ENCODE data around the gene WFDC5. TPM values are rescaled to one million over a fixed set of nuclear protein-coding genes. Genes with fewer than 3 reads are reported as not detected.

WFDC5 gene
- total RNA-seq, 1 experiment from 2014 or later, result not detected

DNA sequence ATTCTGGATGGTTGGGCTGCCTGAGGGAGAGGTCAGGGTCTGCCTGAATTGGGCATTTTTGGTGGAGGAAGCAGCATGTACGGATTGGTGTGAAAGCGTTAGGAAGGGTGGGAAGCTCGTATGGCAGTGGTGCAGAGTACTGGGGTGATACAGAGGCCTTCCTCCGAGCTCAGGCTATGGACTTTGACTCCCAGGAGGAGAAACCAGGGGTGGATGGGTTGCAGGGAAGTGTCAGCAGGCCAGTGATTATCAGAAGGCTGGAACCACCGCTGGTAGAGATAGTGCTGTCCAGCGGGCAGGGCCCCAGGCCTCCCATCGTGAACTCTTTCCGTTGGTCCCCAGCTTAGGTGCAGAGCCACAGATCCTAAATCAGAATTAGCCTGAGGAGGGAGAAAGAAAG is 5.3 kb downstream of the WFDC5 start:
- 0 out of 2 replicates have a peak, but pooled peaks cover 3% of the 10 kb centered on the region for H3K4me1 Mint-ChIP-seq
- no peaks in the 10 kb centered on the region; the same call in 1 of the 2 replicates for H3K27me3 Mint-ChIP-seq (ENCODE audit: low read depth)
- H3K9me3 Mint-ChIP-seq, result no peaks in the 10 kb centered on the region
- no peak overlapping the region for H3K27ac Mint-ChIP-seq
- H3K36me3 Mint-ChIP-seq, result no peaks in the 10 kb centered on the region
- DNase-seq (ENCODE audit: low spot score), result no peak
- TF ChIP-seq CBFB (CRISPR knock-in tag; IDR thresholded peaks at IDR 0.05; ENCODE audit: low read depth) (no peak), NFYB (CRISPR knock-in tag; conservative IDR thresholded peaks at IDR 0.05; ENCODE audit: low read depth) (no peak), ZNF423 (CRISPR knock-in tag; IDR thresholded peaks at IDR 0.05) (no peak), SMAD4 (CRISPR knock-in tag; IDR thresholded peaks at IDR 0.05) (no peak), OVOL2 (CRISPR knock-in tag; IDR thresholded peaks at IDR 0.05; ENCODE audit: borderline replicate concordance) (no peak), ZNF232 (CRISPR knock-in tag; IDR thresholded peaks at IDR 0.05) (no peak), MXD4 (CRISPR knock-in tag; IDR thresholded peaks at IDR 0.05; ENCODE audit: borderline replicate concordance) (no peak)
- TF ChIP-seq, protein P1, sequence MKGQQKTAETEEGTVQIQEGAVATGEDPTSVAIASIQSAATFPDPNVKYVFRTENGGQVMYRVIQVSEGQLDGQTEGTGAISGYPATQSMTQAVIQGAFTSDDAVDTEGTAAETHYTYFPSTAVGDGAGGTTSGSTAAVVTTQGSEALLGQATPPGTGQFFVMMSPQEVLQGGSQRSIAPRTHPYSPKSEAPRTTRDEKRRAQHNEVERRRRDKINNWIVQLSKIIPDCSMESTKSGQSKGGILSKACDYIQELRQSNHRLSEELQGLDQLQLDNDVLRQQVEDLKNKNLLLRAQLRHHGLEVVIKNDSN (CRISPR knock-in tag; IDR thresholded peaks at IDR 0.05), result no peak
- TF ChIP-seq, protein P2, sequence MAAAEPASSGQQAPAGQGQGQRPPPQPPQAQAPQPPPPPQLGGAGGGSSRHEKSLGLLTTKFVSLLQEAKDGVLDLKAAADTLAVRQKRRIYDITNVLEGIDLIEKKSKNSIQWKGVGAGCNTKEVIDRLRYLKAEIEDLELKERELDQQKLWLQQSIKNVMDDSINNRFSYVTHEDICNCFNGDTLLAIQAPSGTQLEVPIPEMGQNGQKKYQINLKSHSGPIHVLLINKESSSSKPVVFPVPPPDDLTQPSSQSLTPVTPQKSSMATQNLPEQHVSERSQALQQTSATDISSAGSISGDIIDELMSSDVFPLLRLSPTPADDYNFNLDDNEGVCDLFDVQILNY (CRISPR knock-in tag; IDR thresholded peaks at IDR 0.05), result no peak
- TF ChIP-seq, protein P3, sequence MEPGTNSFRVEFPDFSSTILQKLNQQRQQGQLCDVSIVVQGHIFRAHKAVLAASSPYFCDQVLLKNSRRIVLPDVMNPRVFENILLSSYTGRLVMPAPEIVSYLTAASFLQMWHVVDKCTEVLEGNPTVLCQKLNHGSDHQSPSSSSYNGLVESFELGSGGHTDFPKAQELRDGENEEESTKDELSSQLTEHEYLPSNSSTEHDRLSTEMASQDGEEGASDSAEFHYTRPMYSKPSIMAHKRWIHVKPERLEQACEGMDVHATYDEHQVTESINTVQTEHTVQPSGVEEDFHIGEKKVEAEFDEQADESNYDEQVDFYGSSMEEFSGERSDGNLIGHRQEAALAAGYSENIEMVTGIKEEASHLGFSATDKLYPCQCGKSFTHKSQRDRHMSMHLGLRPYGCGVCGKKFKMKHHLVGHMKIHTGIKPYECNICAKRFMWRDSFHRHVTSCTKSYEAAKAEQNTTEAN (CRISPR knock-in tag; IDR thresholded peaks at IDR 0.05), result no peak
- TF ChIP-seq, protein P4, sequence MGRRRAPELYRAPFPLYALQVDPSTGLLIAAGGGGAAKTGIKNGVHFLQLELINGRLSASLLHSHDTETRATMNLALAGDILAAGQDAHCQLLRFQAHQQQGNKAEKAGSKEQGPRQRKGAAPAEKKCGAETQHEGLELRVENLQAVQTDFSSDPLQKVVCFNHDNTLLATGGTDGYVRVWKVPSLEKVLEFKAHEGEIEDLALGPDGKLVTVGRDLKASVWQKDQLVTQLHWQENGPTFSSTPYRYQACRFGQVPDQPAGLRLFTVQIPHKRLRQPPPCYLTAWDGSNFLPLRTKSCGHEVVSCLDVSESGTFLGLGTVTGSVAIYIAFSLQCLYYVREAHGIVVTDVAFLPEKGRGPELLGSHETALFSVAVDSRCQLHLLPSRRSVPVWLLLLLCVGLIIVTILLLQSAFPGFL (CRISPR knock-in tag; IDR thresholded peaks at IDR 0.05; ENCODE audit: borderline replicate concordance), result no peak
- TF ChIP-seq, protein P5, sequence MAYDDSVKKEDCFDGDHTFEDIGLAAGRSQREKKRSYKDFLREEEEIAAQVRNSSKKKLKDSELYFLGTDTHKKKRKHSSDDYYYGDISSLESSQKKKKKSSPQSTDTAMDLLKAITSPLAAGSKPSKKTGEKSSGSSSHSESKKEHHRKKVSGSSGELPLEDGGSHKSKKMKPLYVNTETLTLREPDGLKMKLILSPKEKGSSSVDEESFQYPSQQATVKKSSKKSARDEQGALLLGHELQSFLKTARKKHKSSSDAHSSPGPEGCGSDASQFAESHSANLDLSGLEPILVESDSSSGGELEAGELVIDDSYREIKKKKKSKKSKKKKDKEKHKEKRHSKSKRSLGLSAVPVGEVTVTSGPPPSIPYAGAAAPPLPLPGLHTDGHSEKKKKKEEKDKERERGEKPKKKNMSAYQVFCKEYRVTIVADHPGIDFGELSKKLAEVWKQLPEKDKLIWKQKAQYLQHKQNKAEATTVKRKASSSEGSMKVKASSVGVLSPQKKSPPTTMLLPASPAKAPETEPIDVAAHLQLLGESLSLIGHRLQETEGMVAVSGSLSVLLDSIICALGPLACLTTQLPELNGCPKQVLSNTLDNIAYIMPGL (CRISPR knock-in tag; IDR thresholded peaks at IDR 0.05), result no peak
- TF ChIP-seq, protein P6, sequence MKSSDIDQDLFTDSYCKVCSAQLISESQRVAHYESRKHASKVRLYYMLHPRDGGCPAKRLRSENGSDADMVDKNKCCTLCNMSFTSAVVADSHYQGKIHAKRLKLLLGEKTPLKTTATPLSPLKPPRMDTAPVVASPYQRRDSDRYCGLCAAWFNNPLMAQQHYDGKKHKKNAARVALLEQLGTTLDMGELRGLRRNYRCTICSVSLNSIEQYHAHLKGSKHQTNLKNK (CRISPR knock-in tag; IDR thresholded peaks at IDR 0.05), result no peak
- TF ChIP-seq, protein P7, sequence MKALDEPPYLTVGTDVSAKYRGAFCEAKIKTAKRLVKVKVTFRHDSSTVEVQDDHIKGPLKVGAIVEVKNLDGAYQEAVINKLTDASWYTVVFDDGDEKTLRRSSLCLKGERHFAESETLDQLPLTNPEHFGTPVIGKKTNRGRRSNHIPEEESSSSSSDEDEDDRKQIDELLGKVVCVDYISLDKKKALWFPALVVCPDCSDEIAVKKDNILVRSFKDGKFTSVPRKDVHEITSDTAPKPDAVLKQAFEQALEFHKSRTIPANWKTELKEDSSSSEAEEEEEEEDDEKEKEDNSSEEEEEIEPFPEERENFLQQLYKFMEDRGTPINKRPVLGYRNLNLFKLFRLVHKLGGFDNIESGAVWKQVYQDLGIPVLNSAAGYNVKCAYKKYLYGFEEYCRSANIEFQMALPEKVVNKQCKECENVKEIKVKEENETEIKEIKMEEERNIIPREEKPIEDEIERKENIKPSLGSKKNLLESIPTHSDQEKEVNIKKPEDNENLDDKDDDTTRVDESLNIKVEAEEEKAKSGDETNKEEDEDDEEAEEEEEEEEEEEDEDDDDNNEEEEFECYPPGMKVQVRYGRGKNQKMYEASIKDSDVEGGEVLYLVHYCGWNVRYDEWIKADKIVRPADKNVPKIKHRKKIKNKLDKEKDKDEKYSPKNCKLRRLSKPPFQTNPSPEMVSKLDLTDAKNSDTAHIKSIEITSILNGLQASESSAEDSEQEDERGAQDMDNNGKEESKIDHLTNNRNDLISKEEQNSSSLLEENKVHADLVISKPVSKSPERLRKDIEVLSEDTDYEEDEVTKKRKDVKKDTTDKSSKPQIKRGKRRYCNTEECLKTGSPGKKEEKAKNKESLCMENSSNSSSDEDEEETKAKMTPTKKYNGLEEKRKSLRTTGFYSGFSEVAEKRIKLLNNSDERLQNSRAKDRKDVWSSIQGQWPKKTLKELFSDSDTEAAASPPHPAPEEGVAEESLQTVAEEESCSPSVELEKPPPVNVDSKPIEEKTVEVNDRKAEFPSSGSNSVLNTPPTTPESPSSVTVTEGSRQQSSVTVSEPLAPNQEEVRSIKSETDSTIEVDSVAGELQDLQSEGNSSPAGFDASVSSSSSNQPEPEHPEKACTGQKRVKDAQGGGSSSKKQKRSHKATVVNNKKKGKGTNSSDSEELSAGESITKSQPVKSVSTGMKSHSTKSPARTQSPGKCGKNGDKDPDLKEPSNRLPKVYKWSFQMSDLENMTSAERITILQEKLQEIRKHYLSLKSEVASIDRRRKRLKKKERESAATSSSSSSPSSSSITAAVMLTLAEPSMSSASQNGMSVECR (CRISPR knock-in tag; IDR thresholded peaks at IDR 0.05; ENCODE audit: borderline replicate concordance), result no peak
- TF ChIP-seq, protein P8, sequence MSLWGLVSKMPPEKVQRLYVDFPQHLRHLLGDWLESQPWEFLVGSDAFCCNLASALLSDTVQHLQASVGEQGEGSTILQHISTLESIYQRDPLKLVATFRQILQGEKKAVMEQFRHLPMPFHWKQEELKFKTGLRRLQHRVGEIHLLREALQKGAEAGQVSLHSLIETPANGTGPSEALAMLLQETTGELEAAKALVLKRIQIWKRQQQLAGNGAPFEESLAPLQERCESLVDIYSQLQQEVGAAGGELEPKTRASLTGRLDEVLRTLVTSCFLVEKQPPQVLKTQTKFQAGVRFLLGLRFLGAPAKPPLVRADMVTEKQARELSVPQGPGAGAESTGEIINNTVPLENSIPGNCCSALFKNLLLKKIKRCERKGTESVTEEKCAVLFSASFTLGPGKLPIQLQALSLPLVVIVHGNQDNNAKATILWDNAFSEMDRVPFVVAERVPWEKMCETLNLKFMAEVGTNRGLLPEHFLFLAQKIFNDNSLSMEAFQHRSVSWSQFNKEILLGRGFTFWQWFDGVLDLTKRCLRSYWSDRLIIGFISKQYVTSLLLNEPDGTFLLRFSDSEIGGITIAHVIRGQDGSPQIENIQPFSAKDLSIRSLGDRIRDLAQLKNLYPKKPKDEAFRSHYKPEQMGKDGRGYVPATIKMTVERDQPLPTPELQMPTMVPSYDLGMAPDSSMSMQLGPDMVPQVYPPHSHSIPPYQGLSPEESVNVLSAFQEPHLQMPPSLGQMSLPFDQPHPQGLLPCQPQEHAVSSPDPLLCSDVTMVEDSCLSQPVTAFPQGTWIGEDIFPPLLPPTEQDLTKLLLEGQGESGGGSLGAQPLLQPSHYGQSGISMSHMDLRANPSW (CRISPR knock-in tag; conservative IDR thresholded peaks at IDR 0.05; ENCODE audit: low read depth), result no peak
- no peak overlapping the region for H3K4me3 Mint-ChIP-seq
- ChIA-PET CTCF (interaction anchor here (1.2 to 7.9 kb wide), 5 partner anchors 12 to 184 kb away, joined by 4 to 165 read pairs (median 22); partner anchors contain the start of gene KCNS1), POLR2A (no interaction called here)
- ATAC-seq, result no peak
